22Rv1 (cell line): Measurements from ENCODE around the gene HBEGF.
"Not testable (repeated sequence)": the region's sequence is repeated elsewhere in the genome, so short reads cannot be mapped to it uniquely, and the experiment has no call there.

Experiments used
- H3K27ac ChIP-seq: fragments of 450-650 bp; 2 replicates; pipeline ENCODE4 v1.5.1; 2017
- CTCF ChIP-seq: fragments of 450-650 bp; IDR thresholded peaks from 2 replicates; pipeline ENCODE4 v1.5.1; 2017; ENCODE audit warnings: mild to moderate bottlenecking
- ZFX ChIP-seq: fragments of 450-650 bp; IDR thresholded peaks from 2 replicates; pipeline ENCODE4 v1.6.1; 2017; ENCODE audit warnings: antibody characterized with exemption, borderline replicate concordance

HBEGF gene

GRCh38 chr5:140351609-140352334, 5.4 kb upstream of the HBEGF start:
- TF ChIP-seq CTCF: peak; percentile 93
- TF ChIP-seq ZFX: no peak
- H3K27ac ChIP-seq: no peak overlapping the region

GRCh38 chr5:140349244-140349643, 2.8 kb upstream of the HBEGF start:
- no peak overlapping the region for H3K27ac ChIP-seq
- TF ChIP-seq CTCF (no peak), ZFX (no peak)

- no peak overlapping the region for H3K27ac ChIP-seq
- TF ChIP-seq CTCF: no peak
- TF ChIP-seq ZFX: no peak
Measured at GRCh38 chr5:140348104-140348503, 1.7 kb upstream of the HBEGF start.

- H3K27ac ChIP-seq: peak overlapping the region; percentile 70
Measured at GRCh38 chr5:140347360-140347759, 957 bp upstream of the HBEGF start.

GRCh38 chr5:140345919-140346347, 470 bp downstream of the HBEGF start:
- TF ChIP-seq ZFX: no peak
- TF ChIP-seq CTCF: no peak; the same call in 1 of the 2 replicates
- H3K27ac ChIP-seq: peak overlapping the region; percentile 70

More at GRCh38 chr5:140347360-140347759, 957 bp upstream of the HBEGF start:
- TF ChIP-seq CTCF (no peak), ZFX (no peak)

GRCh38 chr5:140344683-140345423, 1.6 kb downstream of the HBEGF start:
- no peak overlapping the region for H3K27ac ChIP-seq

GRCh38 chr5:140343849-140344248, 2.6 kb downstream of the HBEGF start:
- H3K27ac ChIP-seq: not testable (repeated sequence)

More at GRCh38 chr5:140344683-140345423, 1.6 kb downstream of the HBEGF start:
- no peak for TF ChIP-seq CTCF
